Measurements from ENCODE around the gene MOB2. TPM values are rescaled to one million over a fixed set of nuclear protein-coding genes. Genes with fewer than 3 reads are reported as not detected.
"Not testable (repeated sequence)": the region's sequence is repeated elsewhere in the genome, so short reads cannot be mapped to it uniquely, and the experiment has no call there.

MOB2 gene
- total RNA-seq, 1 donor from 2014 or later, result 31.3 TPM

GRCh38 chr11:1428762-1429316 lies 57.7 kb downstream of the MOB2 start:
- H3K9me3 Mint-ChIP-seq, result no peaks in the 10 kb centered on the region
- H3K4me3 Mint-ChIP-seq, result no peak overlapping the region
- H3K27ac Mint-ChIP-seq, result no peak overlapping the region
- no peaks in the 10 kb centered on the region for H3K4me1 Mint-ChIP-seq
- H3K27me3 Mint-ChIP-seq (ENCODE audit: low read depth), result no peaks in the 10 kb centered on the region
- no peak for TF ChIP-seq CTCF (IDR thresholded peaks at IDR 0.05; ENCODE audit: unreplicated experiment)
- no peaks in the 10 kb centered on the region for H3K36me3 Mint-ChIP-seq
- no peak for DNase-seq (ENCODE audit: low spot score in 2 of 2, unreplicated experiment in 2 of 2)

DNA sequence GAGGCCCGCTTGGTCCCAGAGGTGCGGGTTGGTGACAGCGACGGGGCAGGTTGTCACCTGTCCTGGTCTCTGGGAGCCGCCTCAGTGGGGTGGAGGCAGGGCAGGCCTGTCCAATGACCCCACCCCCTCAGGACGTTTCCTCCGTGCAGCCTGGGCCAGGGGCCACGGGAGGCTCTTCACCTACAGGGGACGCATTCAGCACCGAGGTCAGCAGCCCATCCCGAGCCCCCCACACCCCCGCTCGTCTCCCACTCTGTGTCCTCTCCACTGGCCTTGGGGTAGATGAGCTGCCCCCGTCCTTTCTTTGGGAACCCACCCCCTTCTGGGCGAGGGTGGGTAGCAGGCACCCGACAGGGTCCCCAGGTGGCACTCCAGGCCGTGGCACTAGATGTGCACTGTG lies 61.1 kb downstream of the MOB2 start:
- H3K36me3 Mint-ChIP-seq, result no peaks in the 10 kb centered on the region
- H3K27me3 Mint-ChIP-seq (ENCODE audit: low read depth), result no peaks in the 10 kb centered on the region
- no peak overlapping the region for H3K4me3 Mint-ChIP-seq
- H3K4me1 Mint-ChIP-seq, result no peaks in the 10 kb centered on the region
- no peaks in the 10 kb centered on the region for H3K9me3 Mint-ChIP-seq
- no peak overlapping the region for H3K27ac Mint-ChIP-seq
- TF ChIP-seq CTCF (IDR thresholded peaks at IDR 0.05; ENCODE audit: unreplicated experiment), result no peak
- no peak for DNase-seq (ENCODE audit: low spot score in 2 of 2, unreplicated experiment in 2 of 2)

GRCh38 chr11:1425006-1425405 lies 61.6 kb downstream of the MOB2 start:
- no peaks in the 10 kb centered on the region for H3K27me3 Mint-ChIP-seq (ENCODE audit: low read depth)
- no peak overlapping the region for H3K4me3 Mint-ChIP-seq
- H3K4me1 Mint-ChIP-seq, result no peaks in the 10 kb centered on the region
- DNase-seq (ENCODE audit: low spot score in 2 of 2, unreplicated experiment in 2 of 2), result no peak
- H3K9me3 Mint-ChIP-seq, result no peaks in the 10 kb centered on the region
- H3K27ac Mint-ChIP-seq, result no peak overlapping the region
- TF ChIP-seq CTCF (IDR thresholded peaks at IDR 0.05; ENCODE audit: unreplicated experiment), result no peak
- H3K36me3 Mint-ChIP-seq, result no peaks in the 10 kb centered on the region

- not testable (repeated sequence) for H3K4me3 Mint-ChIP-seq; H3K36me3 Mint-ChIP-seq; H3K9me3 Mint-ChIP-seq; H3K4me1 Mint-ChIP-seq; H3K27me3 Mint-ChIP-seq (ENCODE audit: low read depth); H3K27ac Mint-ChIP-seq; DNase-seq (ENCODE audit: low spot score in 2 of 2, unreplicated experiment in 2 of 2)
Measured at GRCh38 chr11:1423406-1423805, 63.2 kb downstream of the MOB2 start.

- H3K9me3 Mint-ChIP-seq, result peaks cover 7% of the 10 kb centered on the region
- no peaks in the 10 kb centered on the region for H3K4me1 Mint-ChIP-seq
- no peak overlapping the region for H3K4me3 Mint-ChIP-seq
- no peak for TF ChIP-seq CTCF (IDR thresholded peaks at IDR 0.05; ENCODE audit: unreplicated experiment)
- no peak for DNase-seq (ENCODE audit: low spot score in 2 of 2, unreplicated experiment in 2 of 2)
- H3K36me3 Mint-ChIP-seq, result peaks cover 5% of the 10 kb centered on the region
- H3K27ac Mint-ChIP-seq, result no peak overlapping the region
- H3K27me3 Mint-ChIP-seq (ENCODE audit: low read depth), result peaks cover 1% of the 10 kb centered on the region
Measured at GRCh38 chr11:1422981-1423380, 63.6 kb downstream of the MOB2 start.

DNA sequence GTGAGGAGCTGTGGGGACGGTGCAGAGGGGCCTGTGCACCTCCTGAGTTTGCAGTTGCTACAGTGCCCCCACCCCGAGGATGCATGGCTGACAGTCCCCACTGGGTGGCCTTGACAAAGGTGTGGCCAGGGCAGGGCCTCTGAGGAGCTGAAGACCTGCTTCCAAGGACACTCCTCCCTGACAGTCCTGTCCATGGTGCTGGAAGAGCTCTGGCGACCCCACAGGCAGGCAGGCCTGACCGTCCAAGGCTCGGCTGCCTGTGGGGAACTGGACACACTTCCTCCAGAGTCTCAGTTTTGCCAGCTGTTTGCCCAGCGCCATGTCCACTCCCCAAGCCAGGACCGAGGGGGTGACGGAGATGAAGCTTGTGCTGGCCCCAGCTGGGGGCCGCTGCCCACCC lies 64.1 kb downstream of the MOB2 start:
- Mint-ChIP-seq H3K4me1 (no peaks in the 10 kb centered on the region), H3K4me3 (no peak overlapping the region), H3K36me3 (peaks cover 5% of the 10 kb centered on the region), H3K27ac (no peak overlapping the region), H3K27me3 (ENCODE audit: low read depth) (peaks cover 1% of the 10 kb centered on the region), H3K9me3 (peaks cover 7% of the 10 kb centered on the region)
- no peak for DNase-seq (ENCODE audit: low spot score in 2 of 2, unreplicated experiment in 2 of 2)
- no peak for TF ChIP-seq CTCF (IDR thresholded peaks at IDR 0.05; ENCODE audit: unreplicated experiment)

Measured in mesothelial cell of epicardium (in vitro differentiated cells).